ENCODE data around the gene BHLHE40. TPM values are rescaled to one million over a fixed set of nuclear protein-coding genes. Genes with fewer than 3 reads are reported as not detected.

BHLHE40 gene
- total RNA-seq, 1 donor from 2014 or later, result 26.8 TPM

DNA sequence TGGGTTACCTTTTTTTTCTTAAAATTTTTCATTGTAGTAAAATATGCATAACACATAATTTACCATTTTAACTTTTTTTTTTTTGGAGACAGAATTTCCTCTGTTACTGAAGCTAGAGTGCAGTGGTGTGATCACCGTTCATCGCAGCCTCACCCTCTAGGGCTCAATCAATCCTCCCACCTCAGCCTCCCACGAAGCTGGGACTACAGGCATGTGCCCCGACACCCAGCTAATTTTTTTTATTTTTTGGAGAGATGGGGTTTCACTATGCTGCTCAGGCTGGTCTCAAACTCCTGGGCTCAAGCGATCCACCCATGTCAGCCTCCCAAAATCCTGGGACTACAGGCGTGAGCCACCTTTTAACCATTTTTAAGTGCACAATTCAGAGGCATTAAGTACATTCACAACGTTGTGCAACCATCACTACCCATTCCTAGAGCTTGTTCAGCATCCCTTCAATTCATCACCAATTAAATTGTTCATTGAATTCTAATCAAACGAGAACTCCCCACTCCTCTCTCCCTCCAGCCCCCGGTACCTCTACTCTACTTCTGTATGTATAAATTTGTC is 44.6 kb downstream of the BHLHE40 start:
- no peak for DNase-seq
- intact Hi-C loops (cut with micrococcal nuclease), result no loop called here
- ATAC-seq, result no peak

DNA sequence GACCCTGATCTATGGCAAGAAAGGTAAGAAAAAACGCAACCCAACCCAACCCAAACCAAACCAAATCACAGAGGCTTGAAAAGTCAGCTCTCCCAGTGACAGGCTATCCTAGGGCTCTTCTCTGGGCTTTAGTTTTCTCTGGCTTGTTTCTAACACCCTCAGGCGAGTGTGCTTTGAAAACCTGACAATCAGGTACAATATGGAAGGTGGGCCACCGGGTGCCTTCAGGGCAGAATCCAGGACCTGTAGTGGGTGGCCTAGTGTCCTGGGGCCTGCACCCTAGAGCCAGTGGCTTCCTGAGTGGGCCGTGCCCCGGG is 46.8 kb downstream of the BHLHE40 start:
- intact Hi-C loops (cut with micrococcal nuclease), result no loop called here
- DNase-seq, result no peak
- ATAC-seq, result no peak

DNA sequence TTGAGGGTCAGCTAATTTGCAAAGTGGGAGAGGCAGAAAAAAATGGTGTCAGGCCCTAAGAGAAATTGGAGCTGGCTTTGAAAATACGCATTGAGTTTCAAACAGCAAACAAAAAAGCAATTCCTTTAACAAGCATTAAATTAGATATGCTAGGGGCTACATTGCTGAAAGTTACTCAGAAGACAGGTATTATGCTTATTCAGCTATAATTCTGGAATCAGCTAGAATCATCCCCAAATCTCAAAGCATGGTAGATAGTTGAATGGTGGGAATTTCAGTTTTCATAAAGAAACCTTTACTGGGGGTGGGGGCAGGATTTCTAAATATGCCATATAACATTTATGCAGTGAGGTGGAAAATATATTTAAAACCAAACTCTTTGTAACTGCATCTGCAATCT is 50.5 kb downstream of the BHLHE40 start:
- no peak for ATAC-seq
- intact Hi-C loops (cut with micrococcal nuclease), result no loop called here
- DNase-seq, result no peak

DNA sequence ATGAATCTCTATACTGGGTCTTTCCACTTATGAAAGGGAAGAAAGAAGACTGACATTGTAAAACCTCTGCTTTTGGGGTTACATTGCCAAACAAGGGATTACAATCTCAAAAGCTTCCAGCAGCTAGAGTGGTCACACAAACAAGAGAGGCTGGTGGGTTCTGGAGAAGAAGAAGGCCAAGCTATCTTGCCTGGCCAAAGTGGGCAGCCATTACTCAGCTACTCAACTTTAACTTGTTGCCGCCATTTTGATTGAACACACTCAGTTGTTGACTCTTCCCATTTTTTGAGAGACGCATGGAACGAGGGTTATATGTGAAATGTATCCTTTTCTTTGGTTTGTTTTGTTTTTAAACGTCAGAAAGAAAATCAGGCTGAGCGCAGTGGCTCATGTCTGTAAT is 50.9 kb downstream of the BHLHE40 start:
- DNase-seq (no peak), ATAC-seq (no peak)
- intact Hi-C loops (cut with micrococcal nuclease), result no loop called here

DNA sequence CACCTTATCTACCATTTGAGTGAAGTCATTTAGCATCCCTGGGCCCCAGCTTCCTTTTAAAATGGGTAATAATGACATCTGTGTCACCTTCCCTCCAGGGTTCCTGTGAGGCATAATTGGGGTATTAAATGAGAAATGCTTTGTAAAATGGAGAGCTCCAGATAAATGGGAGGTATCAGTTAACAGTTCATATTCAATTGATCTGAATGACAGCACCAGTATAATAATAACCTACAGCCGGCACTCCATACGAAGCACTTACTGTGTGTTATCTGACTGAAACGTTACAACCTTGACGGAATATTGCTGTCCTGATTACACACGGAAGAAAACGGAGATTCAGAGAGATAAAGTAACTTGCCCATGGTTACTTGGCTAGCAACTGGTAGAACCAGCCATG is 53.6 kb downstream of the BHLHE40 start:
- ATAC-seq (no peak), DNase-seq (no peak)
- intact Hi-C loops (cut with micrococcal nuclease), result no loop called here

Other genes with a start within 250 kb of the BHLHE40 start
- 62.0 TPM for gene ARL8B, start 142.9 kb downstream of the BHLHE40 start, total RNA-seq
- gene EDEM1, start 208.3 kb downstream of the BHLHE40 start, total RNA-seq, result 6.1 TPM

Measured in left ventricle myocardium superior (tissue), 1 donor.